BJ (cell line): Measurements from ENCODE around the gene TLE7. TPM values are rescaled to one million over a fixed set of nuclear protein-coding genes. Genes with fewer than 3 reads are reported as not detected.

Experiments
- CTCF ChIA-PET: fragments of 350-600 bp; formaldehyde crosslinking; extraction: SDS; loops from one replicate; lab custom pipeline; 2021; ENCODE audit warnings: antibody characterized with exemption, inconsistent platforms; lab: Yijun Ruan, JAX
- POLR2A ChIA-PET: fragments of 300-600 bp; sonication (Branson Sonifier 250); formaldehyde crosslinking; extraction: SDS; loops from one replicate; lab custom pipeline; 2021; ENCODE audit warnings: antibody characterized with exemption; lab: Charles Lee
- DNase-seq: peaks from one replicate; pipeline ENCODE4 v3.0.0-alpha.2; 2011; ENCODE audit warnings: low read depth
- H3K27me3 ChIP-seq: 2 replicates; pipeline ENCODE4 v1.6.0; 2011; ENCODE audit warnings: low read length; ENCODE audit not compliant: control insufficient read depth, insufficient read depth
- H3K36me3 ChIP-seq: 2 replicates; pipeline ENCODE4 v1.5.1; 2011; ENCODE audit warnings: low read length; ENCODE audit not compliant: control insufficient read depth, insufficient read depth
- H3K4me3 ChIP-seq: 2 replicates; pipeline ENCODE4 v1.5.1; 2011; ENCODE audit warnings: low read depth, mild to moderate bottlenecking, control low read depth, low read length
- CTCF ChIP-seq: IDR thresholded peaks from 2 replicates; pipeline ENCODE4 v1.5.1; 2011; ENCODE audit warnings: low read depth, mild to moderate bottlenecking, control low read depth, inconsistent platforms, low read length, moderate library complexity; ENCODE audit not compliant: insufficient read depth
- polyA plus RNA-seq: library from polyadenylated mRNA; depleted of rRNA; stranded (reverse); fragments of >200 nt; gene quantifications from 2 replicates; pipeline ENCODE4 v1.2.3, GENCODE V29; 2011; rRNA removed

TLE7 gene
- polyA plus RNA-seq, 1 experiment: not detected

- DNase-seq: no peak
- Histone ChIP-seq H3K4me3 (no peak overlapping the region), H3K36me3 (no peaks in the 10 kb centered on the region), H3K27me3 (no peaks in the 10 kb centered on the region; the same call in 1 of the 2 replicates)
- ChIA-PET POLR2A (no interaction called here), CTCF (interaction anchor here (0.5 to 1.4 kb wide), 4 partner anchors 9 to 111 kb away, joined by 3 read pairs; no protein-coding TSS in a partner anchor)
- TF ChIP-seq CTCF: no peak
Measured at GRCh38 chr16:71383054-71383773, 58.6 kb downstream of the TLE7 start.

DNA sequence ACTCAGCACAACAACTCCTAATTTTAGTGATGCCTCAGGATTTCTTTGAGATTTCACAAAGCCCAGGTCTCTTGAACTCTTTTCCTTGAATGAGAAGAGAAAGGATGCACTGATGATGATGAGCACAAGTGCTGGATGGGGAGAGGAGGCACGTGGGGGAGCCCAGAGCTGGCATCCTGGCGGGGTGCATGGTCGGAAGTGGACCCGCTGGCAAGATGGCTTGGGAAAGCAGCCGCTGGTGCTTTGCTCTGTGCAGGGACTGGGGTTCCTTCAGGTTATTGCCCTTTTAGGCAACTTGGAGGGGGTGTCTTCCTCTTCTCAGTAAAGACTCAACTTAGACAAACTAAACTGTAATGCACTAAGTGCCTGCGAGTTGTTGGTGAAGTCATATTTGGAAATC lies 61.0 kb downstream of the TLE7 start:
- Histone ChIP-seq H3K27me3 (no peaks in the 10 kb centered on the region), H3K36me3 (no peaks in the 10 kb centered on the region), H3K4me3 (no peak overlapping the region)
- ChIA-PET CTCF (no interaction called here), POLR2A (no interaction called here)
- no peak for DNase-seq
- TF ChIP-seq CTCF: no peak

Other genes with a start within 250 kb of the TLE7 start
- gene HYDIN, start 211.3 kb downstream of the TLE7 start, polyA plus RNA-seq: 0.47 and 0.65 TPM in 2 replicates
- 10.2 and 19.6 TPM in 2 replicates for gene CMTR2, start 152.7 kb downstream of the TLE7 start, polyA plus RNA-seq
- 0.16 and 0.18 TPM in 2 replicates for gene CALB2, start 83.3 kb downstream of the TLE7 start, polyA plus RNA-seq
- 10.8 and 11.8 TPM in 2 replicates for gene ZNF23, start 20.2 kb upstream of the TLE7 start, polyA plus RNA-seq
- 1.6 and 2.2 TPM in 2 replicates for gene ZNF19, start 47.3 kb upstream of the TLE7 start, polyA plus RNA-seq
- not detected in 2 replicates for gene CHST4, start 84.4 kb upstream of the TLE7 start, polyA plus RNA-seq
- gene TAT, start 135.0 kb upstream of the TLE7 start, polyA plus RNA-seq: not detected in 2 replicates
- not detected in 2 replicates for gene MARVELD3, start 184.1 kb upstream of the TLE7 start, polyA plus RNA-seq